Transverse colon (tissue), 4 donors: ENCODE data around the gene ADGRL4. TPM values are rescaled to one million over a fixed set of nuclear protein-coding genes. Genes with fewer than 3 reads are reported as not detected.
"Not testable (repeated sequence)": the region's sequence is repeated elsewhere in the genome, so short reads cannot be mapped to it uniquely, and the experiment has no call there.

ENCODE experiments used
- DNase-seq: peaks from one replicate; pipeline ENCODE4 v3.0.0-alpha.2; 2019
- H3K27ac ChIP-seq, 4 donors: fragments of 200-600 bp; sonication (generic); 2 replicates each; pipeline ENCODE4 v1.5.1; 2016 to 2018; ENCODE audit warnings: inconsistent platforms in 4 of 4
- H3K27me3 ChIP-seq: fragments of 200-600 bp; sonication (generic); 2 replicates; pipeline ENCODE4 v1.5.1; 2017; ENCODE audit warnings: inconsistent platforms
- H3K36me3 ChIP-seq, 4 donors: fragments of 200-600 bp; sonication (generic); 2 replicates each; pipeline ENCODE4 v1.5.1; 2017 to 2019; ENCODE audit warnings: inconsistent platforms in 4 of 4
- H3K4me1 ChIP-seq, 4 donors: fragments of 200-600 bp; sonication (generic); 2 replicates each; pipeline ENCODE4 v1.5.1; 2017 to 2020; ENCODE audit warnings: inconsistent platforms in 4 of 4
- H3K4me3 ChIP-seq, 4 donors: fragments of 200-600 bp; sonication (generic); 1 replicate in 1 of 4; 2 replicates in 3 of 4; pipeline versions ENCODE4 v1.5.1 to v1.6.1; 2017 to 2019; ENCODE audit warnings: inconsistent platforms in 4 of 4
- H3K9me3 ChIP-seq, 2 donors: fragments of 200-600 bp; sonication (generic); 2 replicates each; pipeline ENCODE4 v1.5.1; 2017 to 2019; ENCODE audit warnings: inconsistent platforms in 2 of 2
- EP300 ChIP-seq: sonication (generic); formaldehyde crosslinking; IDR thresholded peaks from one replicate; pipeline ENCODE4 v1.6.1; 2017; ENCODE audit warnings: antibody characterized with exemption, low read depth
- POLR2A ChIP-seq: fragments of 450-650 bp; IDR thresholded peaks from one replicate; pipeline ENCODE4 v1.6.1; 2016; ENCODE audit warnings: antibody characterized with exemption, mild to moderate bottlenecking, moderate library complexity
- POLR2AphosphoS5 ChIP-seq, 3 donors: sonication (generic); formaldehyde crosslinking; IDR thresholded peaks; one replicate each; pipeline ENCODE4 v1.6.1; 2016; ENCODE audit warnings: antibody characterized with exemption in 3 of 3
- WGBS, 2 donors: methylation state at CpG; one replicate each; pipeline ENCODE4 v1.1.5; 2018; ENCODE audit warnings: low coverage in 1 of 2; 5-methylcytosine and 5-hydroxymethylcytosine counted together
- in situ Hi-C, 4 donors: fragments of 200-750 bp; cut with MboI; loops; one replicate each; pipeline versions ENCODE4 v1.15.0 to v1.15.1; 2017; ENCODE audit warnings: low sequenced_read_pairs in 3 of 4, low pct_ligation_motif_present in 1 of 4, low pct_unique_long_range_greater_than_20kb in 1 of 4
- intact Hi-C: fragments of 100-400 bp; cut with DNase I; formaldehyde crosslinking; loops from one replicate; pipeline ENCODE4 v1.15.1; 2023; ENCODE audit warnings: low total_unique reads
- total RNA-seq, 4 donors: library from RNA; depleted of rRNA; stranded (reverse); fragments of >200 nt; gene quantifications; one replicate each; pipeline ENCODE4 v1.1.0, GENCODE V29; 2016
- TF ChIP-seq, protein P1 (sequence below), 5 experiments: fragments of 200-600 bp in 3 of 5; fragments of 450-650 bp in 2 of 5; sonication (generic) in 3 of 5; IDR thresholded peaks; 1 replicate in 2 of 5; 2 replicates in 3 of 5; pipeline ENCODE4 v1.5.1; 2016 to 2017; ENCODE audit warnings: antibody characterized with exemption in 5 of 5, inconsistent platforms in 3 of 5, mild to moderate bottlenecking in 2 of 5, moderate library complexity in 1 of 5

The ADGRL4 gene
- total RNA-seq, 4 donors from 2014 or later: 0.75 to 7.6 (median 3.5) TPM

DNA sequence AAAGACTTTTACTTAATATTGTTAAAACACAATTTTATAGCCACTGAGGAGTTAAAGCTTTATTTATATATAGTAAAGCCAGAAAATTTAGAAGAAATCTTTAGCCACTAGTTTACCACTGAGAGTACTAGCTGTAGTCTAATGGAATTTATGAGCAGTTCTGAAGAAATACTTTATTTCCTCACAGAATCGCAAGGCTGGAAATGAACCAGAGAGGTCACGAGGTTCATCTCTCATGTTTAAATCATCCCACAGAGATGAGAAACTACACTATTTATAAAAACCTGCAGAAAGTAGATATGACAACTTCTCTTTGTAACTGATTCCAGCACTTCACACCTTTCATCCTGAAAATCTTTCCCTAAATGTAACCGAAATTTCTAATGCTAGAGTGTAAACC is 26.0 kb downstream of the ADGRL4 start:
- 57 to 69% methylated on average over 3 of the region's 3 CpGs for WGBS, 2 donors
- H3K4me1 ChIP-seq: no peaks in the 10 kb centered on the region
- no peak overlapping the region for H3K27ac ChIP-seq
- no peaks in the 10 kb centered on the region for H3K9me3 ChIP-seq
- no peaks in the 10 kb centered on the region for H3K27me3 ChIP-seq
- H3K4me3 ChIP-seq: no peak overlapping the region
- TF ChIP-seq POLR2A (no peak), EP300 (no peak), POLR2AphosphoS5 (IDR thresholded peaks at IDR 0.05) (no peak)
- TF ChIP-seq, protein P1, sequence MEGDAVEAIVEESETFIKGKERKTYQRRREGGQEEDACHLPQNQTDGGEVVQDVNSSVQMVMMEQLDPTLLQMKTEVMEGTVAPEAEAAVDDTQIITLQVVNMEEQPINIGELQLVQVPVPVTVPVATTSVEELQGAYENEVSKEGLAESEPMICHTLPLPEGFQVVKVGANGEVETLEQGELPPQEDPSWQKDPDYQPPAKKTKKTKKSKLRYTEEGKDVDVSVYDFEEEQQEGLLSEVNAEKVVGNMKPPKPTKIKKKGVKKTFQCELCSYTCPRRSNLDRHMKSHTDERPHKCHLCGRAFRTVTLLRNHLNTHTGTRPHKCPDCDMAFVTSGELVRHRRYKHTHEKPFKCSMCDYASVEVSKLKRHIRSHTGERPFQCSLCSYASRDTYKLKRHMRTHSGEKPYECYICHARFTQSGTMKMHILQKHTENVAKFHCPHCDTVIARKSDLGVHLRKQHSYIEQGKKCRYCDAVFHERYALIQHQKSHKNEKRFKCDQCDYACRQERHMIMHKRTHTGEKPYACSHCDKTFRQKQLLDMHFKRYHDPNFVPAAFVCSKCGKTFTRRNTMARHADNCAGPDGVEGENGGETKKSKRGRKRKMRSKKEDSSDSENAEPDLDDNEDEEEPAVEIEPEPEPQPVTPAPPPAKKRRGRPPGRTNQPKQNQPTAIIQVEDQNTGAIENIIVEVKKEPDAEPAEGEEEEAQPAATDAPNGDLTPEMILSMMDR (IDR thresholded peaks at IDR 0.05): no peak
- intact Hi-C loops (no loop called here), in situ Hi-C loops (no loop called here)
- H3K36me3 ChIP-seq: no peaks in the 10 kb centered on the region
- no peak for DNase-seq

DNA sequence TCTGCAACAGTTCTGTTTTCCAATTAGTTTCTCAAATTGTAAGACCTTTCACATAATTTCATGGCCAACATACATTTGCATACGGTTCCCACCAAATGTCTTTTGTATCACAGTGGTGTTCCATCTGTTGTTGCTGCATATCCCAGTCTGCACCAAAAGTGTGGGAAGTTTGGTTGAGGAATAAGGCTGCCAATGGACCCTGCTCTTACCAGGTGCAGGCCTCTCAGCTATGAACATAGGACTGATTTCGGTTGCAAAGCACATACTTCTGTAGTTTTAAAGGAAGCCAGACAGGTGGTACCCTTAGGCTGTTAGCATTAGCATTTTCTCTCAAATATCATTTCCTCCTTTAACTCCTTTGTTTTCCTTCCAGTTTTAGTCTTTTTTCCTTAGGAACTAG is 33.8 kb downstream of the ADGRL4 start:
- H3K27me3 ChIP-seq: no peaks in the 10 kb centered on the region
- no peaks in the 10 kb centered on the region for H3K36me3 ChIP-seq
- 73 to 86% methylated on average over 1 to 2 of the region's 2 CpGs for WGBS, 2 donors
- no peaks in the 10 kb centered on the region for H3K9me3 ChIP-seq
- H3K4me1 ChIP-seq: no peaks in the 10 kb centered on the region
- in situ Hi-C loops: no loop called here
- no peak overlapping the region for H3K27ac ChIP-seq
- DNase-seq: no peak
- no peak overlapping the region for H3K4me3 ChIP-seq
- intact Hi-C loops: no loop called here
- TF ChIP-seq POLR2A: no peak
- no peak for TF ChIP-seq EP300
- TF ChIP-seq, protein P1 (IDR thresholded peaks at IDR 0.05): no peak
- TF ChIP-seq POLR2AphosphoS5 (IDR thresholded peaks at IDR 0.05): no peak

DNA sequence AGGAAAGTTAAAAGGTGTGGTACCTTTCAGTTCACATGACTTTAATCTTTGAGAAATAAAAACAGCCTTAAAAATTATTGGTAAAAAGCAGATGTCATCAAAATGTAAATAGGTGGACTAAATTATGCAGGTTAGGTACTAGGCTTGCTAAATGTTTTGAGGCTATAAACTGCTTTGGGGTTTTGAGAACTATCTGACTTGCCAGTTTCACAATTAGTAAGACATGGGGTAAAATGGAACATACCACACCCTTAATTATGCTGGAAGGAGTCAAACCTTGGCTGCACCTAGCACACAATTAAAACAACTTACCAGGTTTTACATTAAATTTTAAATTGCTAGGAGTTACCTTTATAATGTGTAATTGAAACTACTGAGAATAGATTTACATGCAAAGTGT is 39.4 kb downstream of the ADGRL4 start:
- H3K36me3 ChIP-seq, H3K27ac ChIP-seq, in situ Hi-C loops, DNase-seq, intact Hi-C loops, H3K4me1 ChIP-seq, H3K4me3 ChIP-seq, H3K9me3 ChIP-seq, H3K27me3 ChIP-seq: not testable (repeated sequence)

GRCh38 chr1:78958711-78959110 is 47.8 kb downstream of the ADGRL4 start:
- WGBS, 2 donors: 0 to 28% methylated on average over 2 of the region's 2 CpGs
- H3K36me3 ChIP-seq: no peaks in the 10 kb centered on the region
- intact Hi-C loops (no loop called here), in situ Hi-C loops (no loop called here)
- no peak overlapping the region for H3K4me3 ChIP-seq
- no peaks in the 10 kb centered on the region for H3K4me1 ChIP-seq
- no peaks in the 10 kb centered on the region for H3K9me3 ChIP-seq
- no peak overlapping the region for H3K27ac ChIP-seq
- TF ChIP-seq POLR2AphosphoS5 (IDR thresholded peaks at IDR 0.05) (no peak), POLR2A (no peak), EP300 (no peak)
- TF ChIP-seq, protein P1 (IDR thresholded peaks at IDR 0.05): no peak
- no peaks in the 10 kb centered on the region for H3K27me3 ChIP-seq
- DNase-seq: no peak

DNA sequence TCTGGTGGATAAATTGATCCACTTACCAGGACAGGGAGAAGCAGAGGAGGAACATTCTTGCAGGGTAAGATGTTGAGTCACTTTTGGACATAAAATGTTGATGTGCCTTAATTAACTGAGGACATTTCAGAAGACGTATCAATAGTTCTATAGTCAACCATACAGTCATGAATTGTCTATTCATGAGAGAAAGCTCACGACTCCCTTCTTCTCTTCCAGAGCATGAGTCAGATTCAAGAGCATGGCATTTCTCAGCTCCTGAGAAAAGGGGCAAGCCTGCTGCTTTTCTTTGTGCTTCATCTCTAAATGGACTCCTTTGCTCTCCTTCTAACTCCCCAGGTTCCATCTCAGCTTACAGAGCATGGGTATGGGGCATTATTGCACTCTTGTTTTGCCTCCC is 55.7 kb downstream of the ADGRL4 start:
- WGBS, 2 donors: 0 to 71% methylated on average over 1 to 2 of the region's 2 CpGs
- H3K9me3 ChIP-seq: no peaks in the 10 kb centered on the region
- H3K4me1 ChIP-seq: no peaks in the 10 kb centered on the region
- no peak for TF ChIP-seq POLR2AphosphoS5 (IDR thresholded peaks at IDR 0.05)
- no peaks in the 10 kb centered on the region for H3K36me3 ChIP-seq
- DNase-seq: no peak
- H3K27me3 ChIP-seq: no peaks in the 10 kb centered on the region
- in situ Hi-C loops: no loop called here
- no peak overlapping the region for H3K4me3 ChIP-seq
- intact Hi-C loops: no loop called here
- no peak overlapping the region for H3K27ac ChIP-seq
